Ovary (tissue), 3 donors: Measurements from ENCODE around the gene MICOS13.

Source experiments
- CTCF ChIP-seq, 3 donors: fragments of 450-650 bp in 2 of 3; fragments of 200-600 bp in 1 of 3; IDR thresholded peaks; one replicate each; pipeline versions ENCODE4 v1.5.1 to v1.8.0; 2016 to 2022; ENCODE audit warnings: antibody characterized with exemption in 3 of 3, mild to moderate bottlenecking in 1 of 3
- EP300 ChIP-seq: sonication (generic); formaldehyde crosslinking; IDR thresholded peaks from one replicate; pipeline ENCODE4 v1.6.1; 2017; ENCODE audit warnings: antibody characterized with exemption
- POLR2A ChIP-seq: fragments of 450-650 bp; IDR thresholded peaks from one replicate; pipeline ENCODE4 v1.6.1; 2017; ENCODE audit warnings: antibody characterized with exemption, mild to moderate bottlenecking, moderate library complexity
- donor health status: DM: no; HTN: no; CAD: no.

DNA sequence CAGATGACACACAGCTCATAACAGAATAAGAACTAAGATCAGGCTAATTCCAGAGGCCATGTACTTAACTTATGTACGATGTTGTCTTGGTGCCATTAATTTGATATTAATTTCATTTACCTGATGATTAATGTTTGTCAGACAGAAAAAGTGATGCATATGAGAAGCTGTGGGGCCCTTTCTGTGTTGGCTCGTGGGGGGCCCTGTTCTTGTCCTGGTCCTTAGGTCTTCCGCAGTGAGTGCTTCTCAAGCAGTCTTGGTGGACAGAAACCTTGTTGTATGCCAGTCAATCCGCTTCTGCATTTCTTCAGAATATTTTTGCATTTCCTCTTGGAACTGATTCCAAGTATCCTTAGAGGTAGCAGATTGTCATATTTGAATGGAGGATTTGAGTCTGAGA is 37.3 kb downstream of the MICOS13 start:
- no peak for TF ChIP-seq CTCF (IDR thresholded peaks at IDR 0.05)
- no peak for TF ChIP-seq POLR2A
- no peak for TF ChIP-seq EP300
